Fibroblast of lung (primary cell): ENCODE results near the gene GHR. TPM values are rescaled to one million over a fixed set of nuclear protein-coding genes. Genes with fewer than 3 reads are reported as not detected.

Experiments used
- DNase-seq, 2 donors: peaks; one replicate each; pipeline versions ENCODE4 v3.0.0 to v3.0.0-alpha.2; 2010; ENCODE audit warnings: low read depth in 2 of 2
- H2AFZ ChIP-seq: 2 replicates; pipeline ENCODE4 v1.5.1; 2012; ENCODE audit warnings: low read length, control low read depth, inconsistent platforms
- H3K27ac ChIP-seq: 2 replicates; pipeline ENCODE4 v1.5.1; 2011; ENCODE audit warnings: low read length, control low read depth; ENCODE audit not compliant: insufficient read depth
- H3K27me3 ChIP-seq: 2 replicates; pipeline ENCODE4 v1.5.1; 2011; ENCODE audit warnings: mild to moderate bottlenecking, low read length; ENCODE audit not compliant: control insufficient read depth, insufficient read depth
- H3K36me3 ChIP-seq: 2 replicates; pipeline ENCODE4 v1.5.1; 2011; ENCODE audit warnings: low read length; ENCODE audit not compliant: control insufficient read depth, insufficient read depth
- H3K4me1 ChIP-seq: 2 replicates; pipeline ENCODE4 v1.5.1; 2011; ENCODE audit warnings: low read length; ENCODE audit not compliant: control insufficient read depth, insufficient read depth; ENCODE audit errors: extremely low read depth
- H3K4me2 ChIP-seq: 2 replicates; pipeline ENCODE4 v1.5.1; 2011; ENCODE audit warnings: low read length, control low read depth; ENCODE audit not compliant: insufficient read depth; ENCODE audit errors: extremely low read depth
- H3K4me3 ChIP-seq, 4 experiments: fragments of 200-600 bp in 1 of 4; sonication (generic) in 1 of 4; replicated peaks in 1 of 4; 2 replicates each; pipeline ENCODE4 v1.5.1; 2011 to 2016; ENCODE audit warnings: low read length in 4 of 4, low read depth in 3 of 4, mild to moderate bottlenecking in 3 of 4, control low read depth in 2 of 4, inconsistent platforms in 1 of 4, mixed read lengths in 1 of 4; ENCODE audit not compliant: insufficient read depth in 1 of 4; ENCODE audit errors: control extremely low read depth in 1 of 4
- H3K79me2 ChIP-seq: 2 replicates; pipeline ENCODE4 v1.5.1; 2012; ENCODE audit warnings: mild to moderate bottlenecking, low read length, inconsistent platforms; ENCODE audit not compliant: control insufficient read depth, insufficient read depth
- H3K9ac ChIP-seq: 2 replicates; pipeline ENCODE4 v1.5.1; 2011; ENCODE audit warnings: mild to moderate bottlenecking, low read length, control low read depth; ENCODE audit not compliant: insufficient read depth
- H3K9me3 ChIP-seq: 2 replicates; pipeline ENCODE4 v1.5.1; 2012; ENCODE audit warnings: low read depth, low read length; ENCODE audit not compliant: control insufficient read depth, insufficient read depth
- H4K20me1 ChIP-seq: 2 replicates; pipeline ENCODE4 v1.5.1; 2011; ENCODE audit warnings: low read length; ENCODE audit not compliant: control insufficient read depth, insufficient read depth; ENCODE audit errors: extremely low read depth
- CTCF ChIP-seq, 2 donors: IDR thresholded peaks in 1 of 2; conservative IDR thresholded peaks in 1 of 2; 1 replicate in 1 of 2; 2 replicates in 1 of 2; pipeline ENCODE4 v1.5.1; 2011 to 2012; ENCODE audit warnings: low read length in 2 of 2, control low read depth in 1 of 2, inconsistent platforms in 1 of 2, low read depth in 1 of 2, mild to moderate bottlenecking in 1 of 2
- EZH2 ChIP-seq: IDR thresholded peaks from 2 replicates; pipeline ENCODE4 v1.5.1; 2012; ENCODE audit warnings: low read length, control low read depth, mild to moderate bottlenecking; ENCODE audit errors: missing control alignments
- polyA plus RNA-seq, 2 donors: library from polyadenylated mRNA; depleted of rRNA in 1 of 2; stranded (reverse) in 1 of 2; unstranded in 1 of 2; fragments of >200 nt; gene quantifications; 2 replicates each; pipeline ENCODE4 v1.2.1, GENCODE V29; 2011 to 2012; ENCODE audit warnings: missing spikeins in 1 of 2
- total RNA-seq: library from RNA; depleted of rRNA; stranded (reverse); fragments of >200 nt; gene quantifications from 2 replicates; pipeline ENCODE4 v1.2.1, GENCODE V29; 2014

Gene GHR
- total and polyA plus RNA-seq, 2 donors (not counting 1 experiment from before 2014, with no cell fraction given) = 2.3 to 2.4 TPM

GRCh38 chr5:42555797-42556196, 132.6 kb downstream of the GHR start:
- Histone ChIP-seq H3K9me3 (no peaks in the 10 kb centered on the region), H2AFZ (no peak overlapping the region), H3K4me3 (no peak overlapping the region), H3K27me3 (no peaks in the 10 kb centered on the region), H3K27ac (no peak overlapping the region), H3K4me2 (no peak overlapping the region), H3K4me1 (no peaks in the 10 kb centered on the region), H3K9ac (no peak overlapping the region), H3K79me2 (no peaks in the 10 kb centered on the region), H3K36me3 (no peaks in the 10 kb centered on the region), H4K20me1 (no peaks in the 10 kb centered on the region)
- TF ChIP-seq EZH2 (no peak), CTCF (conservative IDR thresholded peaks at IDR 0.05 in 1 of 2, IDR thresholded peaks at IDR 0.05 in 1 of 2; ENCODE audit: low read depth in 1 of 2, low read length in 2 of 2) (no peak)
- DNase-seq = no peak

GRCh38 chr5:42557689-42558088, 134.4 kb downstream of the GHR start:
- H3K4me3 ChIP-seq = no peak overlapping the region
- no peaks in the 10 kb centered on the region for H3K36me3 ChIP-seq
- H3K27ac ChIP-seq = no peak overlapping the region
- H3K79me2 ChIP-seq = no peaks in the 10 kb centered on the region
- H3K9ac ChIP-seq = no peak overlapping the region
- no peak overlapping the region for H3K4me2 ChIP-seq
- H3K4me1 ChIP-seq = no peaks in the 10 kb centered on the region
- no peaks in the 10 kb centered on the region for H3K9me3 ChIP-seq
- no peak for DNase-seq
- H2AFZ ChIP-seq = no peak overlapping the region
- no peaks in the 10 kb centered on the region for H3K27me3 ChIP-seq
- TF ChIP-seq EZH2 (no peak), CTCF (conservative IDR thresholded peaks at IDR 0.05 in 1 of 2, IDR thresholded peaks at IDR 0.05 in 1 of 2; ENCODE audit: low read depth in 1 of 2, low read length in 2 of 2) (no peak)
- H4K20me1 ChIP-seq = no peaks in the 10 kb centered on the region

GRCh38 chr5:42561656-42562055, 138.4 kb downstream of the GHR start:
- TF ChIP-seq EZH2 (no peak), CTCF (conservative IDR thresholded peaks at IDR 0.05 in 1 of 2, IDR thresholded peaks at IDR 0.05 in 1 of 2; ENCODE audit: low read depth in 1 of 2, low read length in 2 of 2) (no peak)
- Histone ChIP-seq H3K9me3 (no peaks in the 10 kb centered on the region), H3K27me3 (no peaks in the 10 kb centered on the region), H3K9ac (no peak overlapping the region), H3K79me2 (no peaks in the 10 kb centered on the region), H3K36me3 (no peaks in the 10 kb centered on the region), H3K4me1 (no peaks in the 10 kb centered on the region), H3K4me3 (no peak overlapping the region), H4K20me1 (no peaks in the 10 kb centered on the region), H3K27ac (no peak overlapping the region), H3K4me2 (no peak overlapping the region), H2AFZ (no peak overlapping the region)
- no peak for DNase-seq
